B cell (primary cell): Measurements from ENCODE around the gene SLC39A13.

ENCODE experiments used
- EZH2 ChIP-seq: IDR thresholded peaks from 2 replicates; pipeline ENCODE4 v1.6.1; 2012; ENCODE audit warnings: borderline replicate concordance, low read depth, mild to moderate bottlenecking, moderate library complexity, low read length; ENCODE audit not compliant: insufficient read depth, poor library complexity, severe bottlenecking
- TF ChIP-seq, protein P1 (sequence below): fragments of 200-600 bp; IDR thresholded peaks from one replicate; pipeline ENCODE4 v1.8.0; 2022; ENCODE audit warnings: antibody characterized with exemption, mild to moderate bottlenecking

GRCh38 chr11:47375546-47376085 is 32.8 kb upstream of the SLC39A13 start:
- TF ChIP-seq, protein P1, sequence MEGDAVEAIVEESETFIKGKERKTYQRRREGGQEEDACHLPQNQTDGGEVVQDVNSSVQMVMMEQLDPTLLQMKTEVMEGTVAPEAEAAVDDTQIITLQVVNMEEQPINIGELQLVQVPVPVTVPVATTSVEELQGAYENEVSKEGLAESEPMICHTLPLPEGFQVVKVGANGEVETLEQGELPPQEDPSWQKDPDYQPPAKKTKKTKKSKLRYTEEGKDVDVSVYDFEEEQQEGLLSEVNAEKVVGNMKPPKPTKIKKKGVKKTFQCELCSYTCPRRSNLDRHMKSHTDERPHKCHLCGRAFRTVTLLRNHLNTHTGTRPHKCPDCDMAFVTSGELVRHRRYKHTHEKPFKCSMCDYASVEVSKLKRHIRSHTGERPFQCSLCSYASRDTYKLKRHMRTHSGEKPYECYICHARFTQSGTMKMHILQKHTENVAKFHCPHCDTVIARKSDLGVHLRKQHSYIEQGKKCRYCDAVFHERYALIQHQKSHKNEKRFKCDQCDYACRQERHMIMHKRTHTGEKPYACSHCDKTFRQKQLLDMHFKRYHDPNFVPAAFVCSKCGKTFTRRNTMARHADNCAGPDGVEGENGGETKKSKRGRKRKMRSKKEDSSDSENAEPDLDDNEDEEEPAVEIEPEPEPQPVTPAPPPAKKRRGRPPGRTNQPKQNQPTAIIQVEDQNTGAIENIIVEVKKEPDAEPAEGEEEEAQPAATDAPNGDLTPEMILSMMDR: no peak
- TF ChIP-seq EZH2: no peak
